Measurements from ENCODE around the gene DCC. TPM values are rescaled to one million over a fixed set of nuclear protein-coding genes. Genes with fewer than 3 reads are reported as not detected.

DCC gene
- not detected for polyA plus RNA-seq (2013)

- Histone ChIP-seq H3K36me3 (ENCODE audit: control insufficient read depth in 4 of 4, insufficient read depth in 4 of 4, low read length in 3 of 4) (no peaks in the 10 kb centered on the region), H3K4me1 (ENCODE audit: control extremely low read depth in 1 of 4, control insufficient read depth in 4 of 4, insufficient read depth in 4 of 4, low read length in 3 of 4) (no peaks in the 10 kb centered on the region), H3K27me3 (replicated peaks in 2 of 5; ENCODE audit: control insufficient read depth in 4 of 5, insufficient read depth in 5 of 5, low read length in 4 of 5) (peaks cover 9 to 64% (median 26%) of the 10 kb centered on the region in 5 experiments), H3K9me3 (ENCODE audit: control extremely low read depth in 1 of 5, control insufficient read depth in 4 of 5, insufficient read depth in 2 of 5, low read depth in 1 of 5, low read length in 4 of 5) (peaks cover 0 to 3% (median 0%) of the 10 kb centered on the region in 5 experiments), H3K27ac (ENCODE audit: insufficient read depth in 1 of 2, low read depth in 1 of 2, low read length in 2 of 2, poor library complexity in 1 of 2, severe bottlenecking in 2 of 2) (no peak within 1 kb of the TSS), H3K4me3 (ENCODE audit: control insufficient read depth in 1 of 7, extremely low read depth in 1 of 7, insufficient read depth in 4 of 7, low read depth in 2 of 7, low read length in 6 of 7) (no peak within 1 kb of the TSS)
- no peak for DNase-seq
- ChIA-PET POLR2A (no interaction called here), CTCF (no interaction called here)
- WGBS (ENCODE audit: insufficient coverage): 2% methylated on average over 22 of the region's 27 CpGs
These were observed at the start of gene DCC for GRCh38 chr18:52339891-52340371. DCC (plus strand) TSS chr18:52340197; CDS start chr18:52340788, 591 bp downstream.

GRCh38 chr18:52310651-52311050, 29.3 kb upstream of the DCC start:
- Histone ChIP-seq H3K9me3 (ENCODE audit: control extremely low read depth in 1 of 5, control insufficient read depth in 4 of 5, insufficient read depth in 2 of 5, low read depth in 1 of 5, low read length in 4 of 5) (no peaks in the 10 kb centered on the region), H3K4me3 (ENCODE audit: control insufficient read depth in 1 of 7, extremely low read depth in 1 of 7, insufficient read depth in 4 of 7, low read depth in 2 of 7, low read length in 6 of 7) (no peak overlapping the region), H3K4me1 (ENCODE audit: control extremely low read depth in 1 of 4, control insufficient read depth in 4 of 4, insufficient read depth in 4 of 4, low read length in 3 of 4) (no peaks in the 10 kb centered on the region), H3K27me3 (replicated peaks in 2 of 5; ENCODE audit: control insufficient read depth in 4 of 5, insufficient read depth in 5 of 5, low read length in 4 of 5) (no peaks in the 10 kb centered on the region), H3K27ac (ENCODE audit: insufficient read depth in 1 of 2, low read depth in 1 of 2, low read length in 2 of 2, poor library complexity in 1 of 2, severe bottlenecking in 2 of 2) (no peak overlapping the region), H3K36me3 (ENCODE audit: control insufficient read depth in 4 of 4, insufficient read depth in 4 of 4, low read length in 3 of 4) (no peaks in the 10 kb centered on the region)
- 88% methylated on average over 2 of the region's 2 CpGs for WGBS (ENCODE audit: insufficient coverage)
- no peak for DNase-seq
- ChIA-PET CTCF (no interaction called here), POLR2A (no interaction called here)

- Histone ChIP-seq H3K36me3 (ENCODE audit: control insufficient read depth in 4 of 4, insufficient read depth in 4 of 4, low read length in 3 of 4) (no peaks in the 10 kb centered on the region), H3K27ac (ENCODE audit: insufficient read depth in 1 of 2, low read depth in 1 of 2, low read length in 2 of 2, poor library complexity in 1 of 2, severe bottlenecking in 2 of 2) (no peak overlapping the region), H3K4me1 (ENCODE audit: control extremely low read depth in 1 of 4, control insufficient read depth in 4 of 4, insufficient read depth in 4 of 4, low read length in 3 of 4) (no peaks in the 10 kb centered on the region), H3K4me3 (ENCODE audit: control insufficient read depth in 1 of 7, extremely low read depth in 1 of 7, insufficient read depth in 4 of 7, low read depth in 2 of 7, low read length in 6 of 7) (no peak overlapping the region), H3K27me3 (replicated peaks in 2 of 5; ENCODE audit: control insufficient read depth in 4 of 5, insufficient read depth in 5 of 5, low read length in 4 of 5) (no peaks in the 10 kb centered on the region), H3K9me3 (ENCODE audit: control extremely low read depth in 1 of 5, control insufficient read depth in 4 of 5, insufficient read depth in 2 of 5, low read depth in 1 of 5, low read length in 4 of 5) (no peaks in the 10 kb centered on the region)
- 86% methylated on average over 2 of the region's 2 CpGs for WGBS (ENCODE audit: insufficient coverage)
- ChIA-PET POLR2A (no interaction called here), CTCF (no interaction called here)
- no peak for DNase-seq
These were observed 28.7 kb upstream of the DCC start for GRCh38 chr18:52311331-52311730.

GRCh38 chr18:52312346-52312745, 27.7 kb upstream of the DCC start:
- Histone ChIP-seq H3K9me3 (ENCODE audit: control extremely low read depth in 1 of 5, control insufficient read depth in 4 of 5, insufficient read depth in 2 of 5, low read depth in 1 of 5, low read length in 4 of 5) (no peaks in the 10 kb centered on the region), H3K27ac (ENCODE audit: insufficient read depth in 1 of 2, low read depth in 1 of 2, low read length in 2 of 2, poor library complexity in 1 of 2, severe bottlenecking in 2 of 2) (no peak overlapping the region), H3K36me3 (ENCODE audit: control insufficient read depth in 4 of 4, insufficient read depth in 4 of 4, low read length in 3 of 4) (no peaks in the 10 kb centered on the region), H3K4me3 (ENCODE audit: control insufficient read depth in 1 of 7, extremely low read depth in 1 of 7, insufficient read depth in 4 of 7, low read depth in 2 of 7, low read length in 6 of 7) (no peak overlapping the region), H3K27me3 (replicated peaks in 2 of 5; ENCODE audit: control insufficient read depth in 4 of 5, insufficient read depth in 5 of 5, low read length in 4 of 5) (no peaks in the 10 kb centered on the region), H3K4me1 (ENCODE audit: control extremely low read depth in 1 of 4, control insufficient read depth in 4 of 4, insufficient read depth in 4 of 4, low read length in 3 of 4) (no peaks in the 10 kb centered on the region)
- CTCF ChIA-PET: no interaction called here
- DNase-seq: no peak
- POLR2A ChIA-PET: no interaction called here

GRCh38 chr18:52313213-52313612, 26.8 kb upstream of the DCC start:
- ChIA-PET CTCF (no interaction called here), POLR2A (no interaction called here)
- no peaks in the 10 kb centered on the region for H3K4me1 ChIP-seq (ENCODE audit: control extremely low read depth in 1 of 4, control insufficient read depth in 4 of 4, insufficient read depth in 4 of 4, low read length in 3 of 4)
- 92% methylated on average over 2 of the region's 2 CpGs for WGBS (ENCODE audit: insufficient coverage)
- no peak for DNase-seq
- no peak overlapping the region for H3K27ac ChIP-seq (ENCODE audit: insufficient read depth in 1 of 2, low read depth in 1 of 2, low read length in 2 of 2, poor library complexity in 1 of 2, severe bottlenecking in 2 of 2)
- no peaks in the 10 kb centered on the region for H3K36me3 ChIP-seq (ENCODE audit: control insufficient read depth in 4 of 4, insufficient read depth in 4 of 4, low read length in 3 of 4)
- H3K9me3 ChIP-seq (ENCODE audit: control extremely low read depth in 1 of 5, control insufficient read depth in 4 of 5, insufficient read depth in 2 of 5, low read depth in 1 of 5, low read length in 4 of 5): no peaks in the 10 kb centered on the region
- H3K4me3 ChIP-seq (ENCODE audit: control insufficient read depth in 1 of 7, extremely low read depth in 1 of 7, insufficient read depth in 4 of 7, low read depth in 2 of 7, low read length in 6 of 7): no peak overlapping the region
- no peaks in the 10 kb centered on the region for H3K27me3 ChIP-seq (replicated peaks in 2 of 5; ENCODE audit: control insufficient read depth in 4 of 5, insufficient read depth in 5 of 5, low read length in 4 of 5)

GRCh38 chr18:52319424-52319983, 20.5 kb upstream of the DCC start:
- DNase-seq: no peak
- Histone ChIP-seq H3K4me3 (ENCODE audit: control insufficient read depth in 1 of 7, extremely low read depth in 1 of 7, insufficient read depth in 4 of 7, low read depth in 2 of 7, low read length in 6 of 7) (no peak overlapping the region), H3K36me3 (ENCODE audit: control insufficient read depth in 4 of 4, insufficient read depth in 4 of 4, low read length in 3 of 4) (no peaks in the 10 kb centered on the region), H3K9me3 (ENCODE audit: control extremely low read depth in 1 of 5, control insufficient read depth in 4 of 5, insufficient read depth in 2 of 5, low read depth in 1 of 5, low read length in 4 of 5) (no peaks in the 10 kb centered on the region), H3K4me1 (ENCODE audit: control extremely low read depth in 1 of 4, control insufficient read depth in 4 of 4, insufficient read depth in 4 of 4, low read length in 3 of 4) (no peaks in the 10 kb centered on the region), H3K27me3 (replicated peaks in 2 of 5; ENCODE audit: control insufficient read depth in 4 of 5, insufficient read depth in 5 of 5, low read length in 4 of 5) (no peaks in the 10 kb centered on the region), H3K27ac (ENCODE audit: insufficient read depth in 1 of 2, low read depth in 1 of 2, low read length in 2 of 2, poor library complexity in 1 of 2, severe bottlenecking in 2 of 2) (no peak overlapping the region)
- ChIA-PET POLR2A (no interaction called here), CTCF (no interaction called here)
- WGBS (ENCODE audit: insufficient coverage): 84% methylated on average over 5 of the region's 6 CpGs

- H3K36me3 ChIP-seq (ENCODE audit: control insufficient read depth in 4 of 4, insufficient read depth in 4 of 4, low read length in 3 of 4): no peaks in the 10 kb centered on the region
- POLR2A ChIA-PET: no interaction called here
- no peaks in the 10 kb centered on the region for H3K9me3 ChIP-seq (ENCODE audit: control extremely low read depth in 1 of 5, control insufficient read depth in 4 of 5, insufficient read depth in 2 of 5, low read depth in 1 of 5, low read length in 4 of 5)
- no peaks in the 10 kb centered on the region for H3K27me3 ChIP-seq (replicated peaks in 2 of 5; ENCODE audit: control insufficient read depth in 4 of 5, insufficient read depth in 5 of 5, low read length in 4 of 5)
- DNase-seq: no peak
- H3K27ac ChIP-seq (ENCODE audit: insufficient read depth in 1 of 2, low read depth in 1 of 2, low read length in 2 of 2, poor library complexity in 1 of 2, severe bottlenecking in 2 of 2): no peak overlapping the region
- CTCF ChIA-PET: no interaction called here
- H3K4me3 ChIP-seq (ENCODE audit: control insufficient read depth in 1 of 7, extremely low read depth in 1 of 7, insufficient read depth in 4 of 7, low read depth in 2 of 7, low read length in 6 of 7): no peak overlapping the region
- no peaks in the 10 kb centered on the region for H3K4me1 ChIP-seq (ENCODE audit: control extremely low read depth in 1 of 4, control insufficient read depth in 4 of 4, insufficient read depth in 4 of 4, low read length in 3 of 4)
These were observed 17.7 kb upstream of the DCC start for GRCh38 chr18:52322307-52322706.

Measured in common myeloid progenitor, CD34-positive (primary cell).